HEK293 (cell line): ENCODE results near the gene SYTL3.

Experiments
- CTCF ChIA-PET: fragments of 350-600 bp; formaldehyde crosslinking; extraction: SDS; loops from one replicate; lab custom pipeline; 2021; ENCODE audit warnings: antibody characterized with exemption; lab: Yijun Ruan, JAX
- POLR2A ChIA-PET: fragments of 300-600 bp; formaldehyde crosslinking; extraction: SDS; loops from one replicate; lab custom pipeline; 2020; ENCODE audit warnings: antibody characterized with exemption, inconsistent platforms; lab: Yijun Ruan, JAX
- H3K27ac ChIP-seq: fragments of 200-500 bp; sonication (Bioruptor generic); 2 replicates; pipeline ENCODE4 v1.5.1; 2014; ENCODE audit warnings: low read depth, low read length, control low read depth, inconsistent platforms; ENCODE audit errors: extremely low read depth
- H3K36me3 ChIP-seq, 2 experiments: fragments of 200-500 bp in 1 of 2; sonication (Bioruptor generic) in 1 of 2; 1 replicate in 1 of 2; 2 replicates in 1 of 2; pipeline ENCODE4 v1.5.1; 2014 to 2017; ENCODE audit warnings: inconsistent platforms in 2 of 2, low read length in 2 of 2; ENCODE audit not compliant: control insufficient read depth in 2 of 2, insufficient read depth in 1 of 2
- H3K4me1 ChIP-seq: fragments of 200-500 bp; sonication (Bioruptor generic); 2 replicates; pipeline ENCODE4 v1.5.1; 2014; ENCODE audit warnings: mild to moderate bottlenecking, low read length, inconsistent platforms; ENCODE audit not compliant: control insufficient read depth, insufficient read depth
- H3K4me3 ChIP-seq: 2 replicates; pipeline ENCODE4 v1.5.1; 2011; ENCODE audit warnings: low read depth, mild to moderate bottlenecking, control low read depth, low read length, moderate library complexity
- H3K9me3 ChIP-seq: fragments of 200-500 bp; sonication (Bioruptor generic); 2 replicates; pipeline ENCODE4 v1.5.1; 2014; ENCODE audit warnings: low read depth, low read length, inconsistent platforms; ENCODE audit not compliant: control insufficient read depth, insufficient read depth
- KLF1 ChIP-seq: fragments of 450-650 bp; formaldehyde crosslinking; IDR thresholded peaks from 2 replicates; pipeline ENCODE4 v1.5.1; 2016; ENCODE audit warnings: missing biosample characterization, missing genetic modification characterization
- KLF16 ChIP-seq: fragments of 450-650 bp; formaldehyde crosslinking; IDR thresholded peaks from 2 replicates; pipeline ENCODE4 v1.5.1; 2017; ENCODE audit warnings: missing biosample characterization, missing genetic modification characterization
- KLF7 ChIP-seq: fragments of 450-650 bp; formaldehyde crosslinking; IDR thresholded peaks from 2 replicates; pipeline ENCODE4 v1.5.1; 2016; ENCODE audit warnings: missing biosample characterization, missing genetic modification characterization, borderline replicate concordance
- ZNF132 ChIP-seq: fragments of 450-650 bp; formaldehyde crosslinking; IDR thresholded peaks from 2 replicates; pipeline ENCODE4 v1.5.1; 2017; ENCODE audit warnings: missing biosample characterization, missing genetic modification characterization, borderline replicate concordance
- ZNF169 ChIP-seq: fragments of 450-650 bp; formaldehyde crosslinking; IDR thresholded peaks from 2 replicates; pipeline ENCODE4 v1.5.1; 2016; ENCODE audit warnings: missing biosample characterization, missing genetic modification characterization
- ZNF202 ChIP-seq: fragments of 450-650 bp; formaldehyde crosslinking; IDR thresholded peaks from 2 replicates; pipeline ENCODE4 v1.5.1; 2016; ENCODE audit warnings: missing biosample characterization, missing genetic modification characterization, borderline replicate concordance
- ZNF280D ChIP-seq: fragments of 450-650 bp; formaldehyde crosslinking; IDR thresholded peaks from 2 replicates; pipeline ENCODE4 v1.5.1; 2016; ENCODE audit warnings: missing biosample characterization, missing genetic modification characterization
- ZNF311 ChIP-seq: fragments of 450-650 bp; formaldehyde crosslinking; IDR thresholded peaks from 2 replicates; pipeline ENCODE4 v1.5.1; 2017; ENCODE audit warnings: missing biosample characterization, missing genetic modification characterization, borderline replicate concordance
- ZNF341 ChIP-seq: fragments of 450-650 bp; formaldehyde crosslinking; IDR thresholded peaks from 2 replicates; pipeline ENCODE4; 2016; ENCODE audit warnings: low read depth, missing biosample characterization, missing genetic modification characterization
- ZNF624 ChIP-seq: fragments of 450-650 bp; formaldehyde crosslinking; IDR thresholded peaks from 2 replicates; pipeline ENCODE4 v1.5.1; 2017; ENCODE audit warnings: missing biosample characterization, missing genetic modification characterization
- ZNF768 ChIP-seq: fragments of 450-650 bp; formaldehyde crosslinking; IDR thresholded peaks from 2 replicates; pipeline ENCODE4 v1.5.1; 2018; ENCODE audit warnings: missing biosample characterization, mild to moderate bottlenecking, missing genetic modification characterization
- ZSCAN16 ChIP-seq: fragments of 450-650 bp; formaldehyde crosslinking; IDR thresholded peaks from 2 replicates; pipeline ENCODE4 v1.5.1; 2016; ENCODE audit warnings: missing biosample characterization, missing genetic modification characterization
- TF ChIP-seq, protein P1 (sequence below): fragments of 450-650 bp; formaldehyde crosslinking; IDR thresholded peaks from 2 replicates; pipeline ENCODE4 v1.5.1; 2016; ENCODE audit warnings: missing biosample characterization, missing genetic modification characterization, borderline replicate concordance
- TF ChIP-seq, protein P2 (sequence below): fragments of 450-650 bp; IDR thresholded peaks from 2 replicates; pipeline ENCODE4 v1.5.1; 2018; ENCODE audit warnings: missing biosample characterization, mild to moderate bottlenecking, missing genetic modification characterization
- TF ChIP-seq, protein P3 (sequence below): fragments of 450-650 bp; formaldehyde crosslinking; conservative IDR thresholded peaks from 2 replicates; pipeline ENCODE4 v1.5.1; 2016; ENCODE audit warnings: low read depth, missing biosample characterization, missing genetic modification characterization
- TF ChIP-seq, protein P4 (sequence below): IDR thresholded peaks from 2 replicates; pipeline ENCODE4 v1.6.1; 2011; ENCODE audit warnings: mild to moderate bottlenecking, low read depth, low read length, borderline replicate concordance

The SYTL3 gene

DNA sequence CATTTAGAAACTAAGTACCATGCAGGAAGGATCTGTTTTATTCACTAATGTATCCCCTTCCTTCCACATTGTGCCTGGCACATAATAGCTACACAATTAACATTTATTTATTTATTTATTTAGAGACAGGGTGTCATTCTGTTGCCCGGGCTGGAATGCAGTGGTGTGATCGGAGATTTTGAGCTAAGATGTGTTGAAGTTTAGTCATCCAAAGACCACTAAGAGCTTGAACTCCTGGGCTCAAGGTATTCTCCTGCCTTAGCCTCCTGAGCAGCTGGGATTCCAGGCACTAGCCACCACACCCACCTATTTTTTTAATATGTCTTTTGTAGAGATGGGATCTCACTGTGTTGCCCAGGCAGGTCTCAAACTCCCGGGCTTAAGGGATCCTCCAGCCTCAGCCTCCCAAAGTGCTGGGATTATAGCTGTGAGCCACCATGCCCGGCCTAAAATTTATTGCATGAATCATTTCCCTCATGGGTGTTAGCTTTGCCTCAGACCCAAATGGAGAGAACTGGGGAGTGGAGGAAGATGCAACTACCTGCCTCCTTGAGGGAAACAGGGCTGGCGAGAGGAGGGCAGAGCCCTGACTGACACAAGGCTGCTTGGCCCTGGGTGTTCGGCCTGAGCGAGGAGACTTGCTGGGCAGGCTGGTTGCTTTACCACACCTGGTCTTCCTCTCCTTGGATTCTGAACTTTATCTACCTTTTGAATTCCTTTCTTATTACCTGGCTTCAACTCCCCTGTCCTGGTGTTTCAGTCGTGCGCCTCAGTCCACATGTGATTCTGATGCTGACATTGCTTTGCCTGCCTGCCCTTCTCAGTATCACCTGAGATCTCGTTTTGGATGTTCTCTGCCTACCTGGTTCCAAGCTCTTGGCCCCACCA lies 3.6 kb upstream of the SYTL3 start (continued):
- TF ChIP-seq KLF16 (tag by site-specific recombination) (no peak), ZNF341 (tag by site-specific recombination) (peak; percentile 58; the same call in 1 of the 2 replicates), KLF7 (tag by site-specific recombination) (no peak)
- TF ChIP-seq, protein P1, sequence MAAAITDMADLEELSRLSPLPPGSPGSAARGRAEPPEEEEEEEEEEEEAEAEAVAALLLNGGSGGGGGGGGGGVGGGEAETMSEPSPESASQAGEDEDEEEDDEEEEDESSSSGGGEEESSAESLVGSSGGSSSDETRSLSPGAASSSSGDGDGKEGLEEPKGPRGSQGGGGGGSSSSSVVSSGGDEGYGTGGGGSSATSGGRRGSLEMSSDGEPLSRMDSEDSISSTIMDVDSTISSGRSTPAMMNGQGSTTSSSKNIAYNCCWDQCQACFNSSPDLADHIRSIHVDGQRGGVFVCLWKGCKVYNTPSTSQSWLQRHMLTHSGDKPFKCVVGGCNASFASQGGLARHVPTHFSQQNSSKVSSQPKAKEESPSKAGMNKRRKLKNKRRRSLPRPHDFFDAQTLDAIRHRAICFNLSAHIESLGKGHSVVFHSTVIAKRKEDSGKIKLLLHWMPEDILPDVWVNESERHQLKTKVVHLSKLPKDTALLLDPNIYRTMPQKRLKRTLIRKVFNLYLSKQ (tag by site-specific recombination) = no peak
- TF ChIP-seq, all 188 proteins: peak for 3

GRCh38 chr6:158647501-158647900 lies 2.4 kb upstream of the SYTL3 start:
- Histone ChIP-seq H3K4me3 (no peak overlapping the region), H3K27ac (no peak overlapping the region), H3K4me1 (peaks cover 8% of the 10 kb centered on the region), H3K36me3 (no peaks in the 10 kb centered on the region), H3K9me3 (no peaks in the 10 kb centered on the region)
- no peak for TF ChIP-seq KLF1 (tag by site-specific recombination)
- CTCF ChIA-PET = interaction anchor here (1.0 to 1.5 kb wide), 2 partner anchors 17 to 442 kb away, joined by 3 to 5 read pairs; no protein-coding TSS in a partner anchor
- POLR2A ChIA-PET = no interaction called here

- no peaks in the 10 kb centered on the region for H3K36me3 ChIP-seq
- no peak overlapping the region for H3K27ac ChIP-seq
- no peaks in the 10 kb centered on the region for H3K9me3 ChIP-seq
- H3K4me1 ChIP-seq = peaks cover 5% of the 10 kb centered on the region; the same call in 1 of the 2 replicates
- no peak overlapping the region for H3K4me3 ChIP-seq
- CTCF ChIA-PET = interaction anchor here (1.8 kb wide), 1 partner anchor 43 kb away, joined by 5 read pairs; no protein-coding TSS in a partner anchor
- POLR2A ChIA-PET = no interaction called here
- TF ChIP-seq, protein P2, sequence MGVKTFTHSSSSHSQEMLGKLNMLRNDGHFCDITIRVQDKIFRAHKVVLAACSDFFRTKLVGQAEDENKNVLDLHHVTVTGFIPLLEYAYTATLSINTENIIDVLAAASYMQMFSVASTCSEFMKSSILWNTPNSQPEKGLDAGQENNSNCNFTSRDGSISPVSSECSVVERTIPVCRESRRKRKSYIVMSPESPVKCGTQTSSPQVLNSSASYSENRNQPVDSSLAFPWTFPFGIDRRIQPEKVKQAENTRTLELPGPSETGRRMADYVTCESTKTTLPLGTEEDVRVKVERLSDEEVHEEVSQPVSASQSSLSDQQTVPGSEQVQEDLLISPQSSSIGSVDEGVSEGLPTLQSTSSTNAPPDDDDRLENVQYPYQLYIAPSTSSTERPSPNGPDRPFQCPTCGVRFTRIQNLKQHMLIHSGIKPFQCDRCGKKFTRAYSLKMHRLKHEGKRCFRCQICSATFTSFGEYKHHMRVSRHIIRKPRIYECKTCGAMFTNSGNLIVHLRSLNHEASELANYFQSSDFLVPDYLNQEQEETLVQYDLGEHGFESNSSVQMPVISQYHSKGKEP = no peak
- no peak for TF ChIP-seq ZSCAN16 (tag by site-specific recombination)
- TF ChIP-seq, protein P3, sequence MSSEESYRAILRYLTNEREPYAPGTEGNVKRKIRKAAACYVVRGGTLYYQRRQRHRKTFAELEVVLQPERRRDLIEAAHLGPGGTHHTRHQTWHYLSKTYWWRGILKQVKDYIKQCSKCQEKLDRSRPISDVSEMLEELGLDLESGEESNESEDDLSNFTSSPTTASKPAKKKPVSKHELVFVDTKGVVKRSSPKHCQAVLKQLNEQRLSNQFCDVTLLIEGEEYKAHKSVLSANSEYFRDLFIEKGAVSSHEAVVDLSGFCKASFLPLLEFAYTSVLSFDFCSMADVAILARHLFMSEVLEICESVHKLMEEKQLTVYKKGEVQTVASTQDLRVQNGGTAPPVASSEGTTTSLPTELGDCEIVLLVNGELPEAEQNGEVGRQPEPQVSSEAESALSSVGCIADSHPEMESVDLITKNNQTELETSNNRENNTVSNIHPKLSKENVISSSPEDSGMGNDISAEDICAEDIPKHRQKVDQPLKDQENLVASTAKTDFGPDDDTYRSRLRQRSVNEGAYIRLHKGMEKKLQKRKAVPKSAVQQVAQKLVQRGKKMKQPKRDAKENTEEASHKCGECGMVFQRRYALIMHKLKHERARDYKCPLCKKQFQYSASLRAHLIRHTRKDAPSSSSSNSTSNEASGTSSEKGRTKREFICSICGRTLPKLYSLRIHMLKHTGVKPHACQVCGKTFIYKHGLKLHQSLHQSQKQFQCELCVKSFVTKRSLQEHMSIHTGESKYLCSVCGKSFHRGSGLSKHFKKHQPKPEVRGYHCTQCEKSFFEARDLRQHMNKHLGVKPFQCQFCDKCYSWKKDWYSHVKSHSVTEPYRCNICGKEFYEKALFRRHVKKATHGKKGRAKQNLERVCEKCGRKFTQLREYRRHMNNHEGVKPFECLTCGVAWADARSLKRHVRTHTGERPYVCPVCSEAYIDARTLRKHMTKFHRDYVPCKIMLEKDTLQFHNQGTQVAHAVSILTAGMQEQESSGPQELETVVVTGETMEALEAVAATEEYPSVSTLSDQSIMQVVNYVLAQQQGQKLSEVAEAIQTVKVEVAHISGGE (tag by site-specific recombination) = no peak
- TF ChIP-seq ZNF624 (tag by site-specific recombination) = no peak
- no peak for TF ChIP-seq ZNF132
- TF ChIP-seq, protein P4, sequence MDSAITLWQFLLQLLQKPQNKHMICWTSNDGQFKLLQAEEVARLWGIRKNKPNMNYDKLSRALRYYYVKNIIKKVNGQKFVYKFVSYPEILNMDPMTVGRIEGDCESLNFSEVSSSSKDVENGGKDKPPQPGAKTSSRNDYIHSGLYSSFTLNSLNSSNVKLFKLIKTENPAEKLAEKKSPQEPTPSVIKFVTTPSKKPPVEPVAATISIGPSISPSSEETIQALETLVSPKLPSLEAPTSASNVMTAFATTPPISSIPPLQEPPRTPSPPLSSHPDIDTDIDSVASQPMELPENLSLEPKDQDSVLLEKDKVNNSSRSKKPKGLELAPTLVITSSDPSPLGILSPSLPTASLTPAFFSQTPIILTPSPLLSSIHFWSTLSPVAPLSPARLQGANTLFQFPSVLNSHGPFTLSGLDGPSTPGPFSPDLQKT = no peak
- TF ChIP-seq ZNF311 (tag by site-specific recombination) = no peak
- TF ChIP-seq ZNF280D (tag by site-specific recombination) = no peak
- no peak for TF ChIP-seq ZNF202 (tag by site-specific recombination)
- no peak for TF ChIP-seq ZNF768 (tag by site-specific recombination)
- TF ChIP-seq ZNF169 = no peak
These were observed 1.1 kb upstream of the SYTL3 start for GRCh38 chr6:158648682-158649131.
